Lower lobe of right lung (tissue), 2 donors: ENCODE measurements around the gene UBE3C. TPM values are rescaled to one million over a fixed set of nuclear protein-coding genes. Genes with fewer than 3 reads are reported as not detected.

ENCODE experiments used
- ATAC-seq, 2 donors: fragments of 200-7000 bp; cut with Tn5 transposase; one replicate each; pipeline ENCODE4 v1.9.1; 2020 to 2022; ENCODE audit warnings: mild to moderate bottlenecking in 2 of 2, moderate library complexity in 2 of 2
- DNase-seq: peaks from one replicate; pipeline ENCODE4 v3.0.0-alpha.2; 2020
- H3K27ac ChIP-seq: fragments of 200-600 bp; one replicate; pipeline ENCODE4 v1.8.0; 2022
- H3K27me3 ChIP-seq: fragments of 200-600 bp; one replicate; pipeline ENCODE4 v1.8.0; 2022; ENCODE audit warnings: low read depth
- H3K36me3 ChIP-seq: fragments of 200-600 bp; one replicate; pipeline ENCODE4 v1.8.0; 2022; ENCODE audit warnings: mild to moderate bottlenecking
- H3K4me1 ChIP-seq: fragments of 200-600 bp; one replicate; pipeline ENCODE4 v1.8.0; 2022
- H3K4me3 ChIP-seq: fragments of 200-600 bp; one replicate; pipeline ENCODE4 v1.8.0; 2022; ENCODE audit warnings: mild to moderate bottlenecking
- H3K9me3 ChIP-seq: fragments of 200-600 bp; one replicate; pipeline ENCODE4 v1.8.0; 2022
- CTCF ChIP-seq: fragments of 200-600 bp; IDR thresholded peaks from one replicate; pipeline ENCODE4 v1.8.0; 2022; ENCODE audit warnings: antibody characterized with exemption, mild to moderate bottlenecking
- intact Hi-C: fragments of 100-400 bp; cut with DNase I; formaldehyde crosslinking; loops from one replicate; pipeline ENCODE4 v1.11.0; 2022
- total RNA-seq: library from RNA; stranded (reverse); fragmentation: NEBNext Ultra II Directional; extraction: Animal tissue kit (Norgen Biotek cat#: 25700); gene quantifications from one replicate; pipeline ENCODE4 v1.2.1, GENCODE V29; 2021
- donor health status: DM: no; HTN: yes; CAD: no; lungs with severe emphysema.

UBE3C gene
- total RNA-seq, 1 donor from 2014 or later = 55.7 TPM

GRCh38 chr7:157255201-157255606 lies 116.5 kb downstream of the UBE3C start:
- H3K4me3 ChIP-seq = no peak overlapping the region
- intact Hi-C loops = no loop called here
- H3K9me3 ChIP-seq = no peaks in the 10 kb centered on the region
- ATAC-seq (no peak), DNase-seq (no peak)
- no peaks in the 10 kb centered on the region for H3K27me3 ChIP-seq
- H3K4me1 ChIP-seq = peaks cover 4% of the 10 kb centered on the region
- H3K36me3 ChIP-seq = peaks cover 75% of the 10 kb centered on the region
- H3K27ac ChIP-seq = no peak overlapping the region
- no peak for TF ChIP-seq CTCF

GRCh38 chr7:157263156-157263555 lies 124.4 kb downstream of the UBE3C start:
- Histone ChIP-seq H3K27ac (no peak overlapping the region), H3K27me3 (no peaks in the 10 kb centered on the region), H3K36me3 (peaks cover 83% of the 10 kb centered on the region), H3K4me1 (no peaks in the 10 kb centered on the region), H3K4me3 (no peak overlapping the region), H3K9me3 (no peaks in the 10 kb centered on the region)
- DNase-seq (no peak), ATAC-seq (no peak)
- no peak for TF ChIP-seq CTCF
- intact Hi-C loops = no loop called here

- Histone ChIP-seq H3K4me1 (no peaks in the 10 kb centered on the region), H3K4me3 (no peak overlapping the region), H3K9me3 (no peaks in the 10 kb centered on the region), H3K27ac (no peak overlapping the region), H3K36me3 (peaks cover 81% of the 10 kb centered on the region), H3K27me3 (no peaks in the 10 kb centered on the region)
- intact Hi-C loops = no loop called here
- DNase-seq (no peak), ATAC-seq (no peak)
- TF ChIP-seq CTCF = no peak
Observed at GRCh38 chr7:157265051-157265450, 126.3 kb downstream of the UBE3C start.

- no peak for TF ChIP-seq CTCF
- no peaks in the 10 kb centered on the region for H3K4me1 ChIP-seq
- no peaks in the 10 kb centered on the region for H3K9me3 ChIP-seq
- intact Hi-C loops = no loop called here
- DNase-seq = no peak
- no peaks in the 10 kb centered on the region for H3K27me3 ChIP-seq
- H3K36me3 ChIP-seq = peaks cover 83% of the 10 kb centered on the region
- H3K4me3 ChIP-seq = no peak overlapping the region
- no peak for ATAC-seq
- no peak overlapping the region for H3K27ac ChIP-seq
Observed at GRCh38 chr7:157266272-157266671, 127.5 kb downstream of the UBE3C start.

GRCh38 chr7:157267516-157267915 lies 128.8 kb downstream of the UBE3C start:
- peaks cover 9% of the 10 kb centered on the region for H3K4me1 ChIP-seq
- no peak for DNase-seq
- peaks cover 82% of the 10 kb centered on the region for H3K36me3 ChIP-seq

More at GRCh38 chr7:157267516-157267915, 128.8 kb downstream of the UBE3C start:
- TF ChIP-seq CTCF = no peak
- H3K27ac ChIP-seq = no peak overlapping the region
- H3K4me3 ChIP-seq = no peak overlapping the region
- no peaks in the 10 kb centered on the region for H3K9me3 ChIP-seq
- no peak for ATAC-seq
- no peaks in the 10 kb centered on the region for H3K27me3 ChIP-seq
- intact Hi-C loops = no loop called here
